HUES48 (cell line): ENCODE measurements around the gene DNAJC2.
A peak's percentile ranks its signal among the peaks of the same experiment; 100 is the strongest.

ENCODE experiments used
- H3K27ac ChIP-seq: one replicate; pipeline ENCODE4 v1.7.0; 2013; ENCODE audit warnings: low read depth, low read length, inconsistent platforms
- H3K27me3 ChIP-seq: 2 replicates; pipeline ENCODE4 v1.6.1; 2013; ENCODE audit warnings: mild to moderate bottlenecking, low read length; ENCODE audit not compliant: control insufficient read depth, insufficient read depth
- H3K36me3 ChIP-seq: 2 replicates; pipeline ENCODE4 v1.6.1; 2013; ENCODE audit warnings: low read length; ENCODE audit not compliant: control insufficient read depth, insufficient read depth
- H3K4me1 ChIP-seq: 2 replicates; pipeline ENCODE4 v1.6.1; 2013; ENCODE audit warnings: mild to moderate bottlenecking, low read length; ENCODE audit not compliant: control insufficient read depth, insufficient read depth
- H3K4me3 ChIP-seq: 2 replicates; pipeline ENCODE4 v1.5.1; 2013; ENCODE audit warnings: mild to moderate bottlenecking, low read depth, low read length
- H3K9ac ChIP-seq: 2 replicates; pipeline ENCODE4 v1.6.1; 2013; ENCODE audit warnings: mild to moderate bottlenecking, low read depth, low read length, moderate library complexity
- H3K9me3 ChIP-seq: 2 replicates; pipeline ENCODE4 v1.6.1; 2013; ENCODE audit warnings: low read length; ENCODE audit not compliant: control insufficient read depth, insufficient read depth

Gene DNAJC2

DNA sequence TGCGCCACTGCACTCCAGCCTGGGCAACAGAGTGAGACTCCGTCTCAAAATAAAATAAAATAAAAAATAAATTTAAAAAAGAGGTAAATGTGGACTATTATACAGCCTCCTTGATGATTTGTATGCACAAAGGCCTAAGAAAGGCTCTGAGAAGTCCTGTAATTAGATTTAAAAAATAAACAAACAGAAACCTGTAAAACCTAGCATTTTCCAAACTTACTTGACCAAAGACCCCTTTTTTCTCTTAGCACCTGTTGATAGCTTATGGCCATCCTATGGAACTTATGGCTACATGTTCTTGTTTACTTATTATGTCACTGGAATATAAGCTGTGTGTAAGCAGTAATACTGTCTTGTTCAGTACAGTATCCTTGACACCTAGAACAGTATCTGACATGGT lies 5.7 kb downstream of the DNAJC2 start:
- H3K36me3 ChIP-seq, result peaks cover 73% of the 10 kb centered on the region
- H3K9me3 ChIP-seq, result no peaks in the 10 kb centered on the region

DNA sequence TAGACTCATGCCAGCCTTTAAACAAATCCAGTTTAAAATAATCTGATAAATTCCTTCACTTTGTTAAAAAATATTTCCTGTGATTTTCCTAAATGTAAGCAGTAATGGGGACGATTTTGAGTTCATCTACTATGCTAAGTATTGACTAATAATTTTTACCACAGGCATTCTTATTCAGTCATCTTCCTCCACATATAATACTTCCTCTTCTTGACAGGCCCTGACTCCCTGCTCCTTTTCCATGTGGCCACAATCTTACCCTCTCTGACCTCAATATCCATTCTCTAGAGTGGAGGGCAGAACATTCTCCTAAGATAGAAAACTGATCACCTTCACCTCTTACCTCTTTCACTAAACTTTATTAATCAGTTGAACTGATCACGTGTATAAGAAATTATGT lies 7.8 kb downstream of the DNAJC2 start:
- Histone ChIP-seq H3K27me3 (no peaks in the 10 kb centered on the region), H3K4me1 (no peaks in the 10 kb centered on the region), H3K4me3 (no peak overlapping the region), H3K27ac (no peak overlapping the region), H3K9ac (no peak overlapping the region), H3K36me3 (peaks cover 78% of the 10 kb centered on the region), H3K9me3 (no peaks in the 10 kb centered on the region)

More for the DNA sequence above, 5.7 kb downstream of the DNAJC2 start:
- no peak overlapping the region for H3K9ac ChIP-seq
- H3K4me1 ChIP-seq, result peaks cover 4% of the 10 kb centered on the region; the same call in 1 of the 2 replicates
- H3K4me3 ChIP-seq, result no peak overlapping the region
- H3K27ac ChIP-seq, result no peak overlapping the region
- no peaks in the 10 kb centered on the region for H3K27me3 ChIP-seq

DNA sequence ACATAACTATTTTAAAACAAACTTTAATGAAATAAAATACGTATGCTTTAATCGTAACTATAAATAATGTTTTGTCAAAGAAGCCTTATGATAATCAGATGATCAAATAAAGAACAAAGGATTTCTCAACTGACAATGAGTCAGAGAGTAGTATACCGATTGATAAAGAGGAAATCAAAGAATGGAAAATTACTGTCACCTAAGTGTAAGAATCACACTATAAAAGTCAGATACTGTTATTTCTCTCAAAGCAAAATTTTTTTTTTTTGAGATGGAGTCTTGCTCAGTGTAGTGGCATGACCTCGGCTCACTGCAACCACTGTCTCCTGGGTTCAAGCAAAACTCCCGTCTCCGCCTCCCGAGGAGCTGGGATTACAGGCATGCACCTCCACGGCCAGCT lies 18.8 kb downstream of the DNAJC2 start:
- H3K36me3 ChIP-seq, result peaks cover 63% of the 10 kb centered on the region
- peaks cover 15% of the 10 kb centered on the region for H3K4me1 ChIP-seq
- no peak overlapping the region for H3K27ac ChIP-seq
- H3K4me3 ChIP-seq, result no peak overlapping the region
- no peaks in the 10 kb centered on the region for H3K9me3 ChIP-seq
- H3K27me3 ChIP-seq, result no peaks in the 10 kb centered on the region
- no peak overlapping the region for H3K9ac ChIP-seq

DNA sequence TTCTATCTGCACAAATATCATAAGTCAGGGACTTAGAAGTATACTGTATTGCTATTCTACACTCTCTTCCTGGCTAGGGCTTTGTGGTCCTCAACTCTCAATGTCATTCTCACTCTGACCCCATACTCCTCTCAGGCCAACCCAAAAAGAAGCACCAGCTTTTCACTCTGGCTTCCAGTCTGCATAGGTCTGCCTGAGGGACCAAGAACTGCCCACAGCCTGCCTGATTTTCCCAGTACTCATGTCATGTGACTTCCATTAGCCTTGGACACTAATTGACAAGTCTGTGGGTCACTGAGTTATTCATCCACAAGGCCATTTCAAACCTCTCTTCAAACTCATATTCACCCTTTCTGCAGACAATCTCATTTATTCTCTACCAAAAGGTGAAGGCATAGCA lies 27.6 kb downstream of the DNAJC2 start:
- no peak overlapping the region for H3K27ac ChIP-seq
- H3K9me3 ChIP-seq, result no peaks in the 10 kb centered on the region
- no peaks in the 10 kb centered on the region for H3K4me1 ChIP-seq
- no peak overlapping the region for H3K9ac ChIP-seq
- no peak overlapping the region for H3K4me3 ChIP-seq
- H3K27me3 ChIP-seq, result no peaks in the 10 kb centered on the region
- peaks cover 93% of the 10 kb centered on the region for H3K36me3 ChIP-seq

DNA sequence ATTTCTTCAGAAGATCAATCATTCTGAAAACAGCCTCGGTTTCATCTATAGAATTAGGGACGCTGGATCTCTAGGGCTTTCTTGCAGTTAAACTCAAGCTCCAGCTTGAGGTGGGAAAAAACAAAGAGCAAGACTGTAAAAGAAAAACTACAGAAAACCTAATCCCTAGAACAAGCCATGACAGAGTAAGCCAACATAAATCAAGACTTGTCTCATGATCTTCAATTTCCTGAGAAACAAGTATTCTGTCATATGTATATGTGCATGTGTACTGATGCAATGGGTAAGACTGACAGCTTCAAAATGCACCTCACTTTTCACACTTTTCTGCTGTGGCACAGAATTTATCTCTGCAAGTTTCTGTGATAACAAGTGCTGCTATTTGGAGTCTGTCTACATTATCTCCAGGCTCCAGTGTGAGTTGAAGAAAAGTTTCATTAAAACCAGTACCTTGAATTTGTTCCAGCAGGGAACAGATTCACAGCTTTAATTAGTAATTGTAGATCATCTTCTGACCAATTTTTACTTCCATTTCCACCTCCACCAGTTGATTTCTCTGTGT lies 28.1 kb downstream of the DNAJC2 start:
- Histone ChIP-seq H3K27me3 (no peaks in the 10 kb centered on the region), H3K9me3 (no peaks in the 10 kb centered on the region), H3K4me1 (no peaks in the 10 kb centered on the region), H3K9ac (no peak overlapping the region), H3K36me3 (peaks cover 93% of the 10 kb centered on the region), H3K4me3 (no peak overlapping the region), H3K27ac (no peak overlapping the region)

DNA sequence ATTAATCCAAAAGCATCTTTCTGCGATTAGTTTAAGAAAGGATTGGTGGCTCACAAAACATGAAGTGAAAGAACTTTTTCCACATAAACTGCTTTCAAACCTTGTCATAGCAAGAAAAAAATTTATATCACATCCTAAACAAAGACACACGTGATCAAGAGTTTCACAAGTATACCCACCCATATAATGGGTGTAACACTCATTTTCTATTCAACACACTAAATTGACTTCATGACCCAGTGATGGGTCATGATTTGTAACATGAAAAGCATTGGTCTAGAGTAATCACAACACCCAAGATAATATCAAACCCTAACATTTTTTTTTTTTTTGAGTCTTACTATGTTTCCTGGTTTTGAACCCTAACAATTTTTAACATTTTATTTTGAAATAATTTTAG lies 29.7 kb downstream of the DNAJC2 start:
- Histone ChIP-seq H3K27ac (no peak overlapping the region), H3K9ac (no peak overlapping the region), H3K4me1 (no peaks in the 10 kb centered on the region), H3K36me3 (peaks cover 98% of the 10 kb centered on the region), H3K4me3 (no peak overlapping the region), H3K27me3 (no peaks in the 10 kb centered on the region), H3K9me3 (no peaks in the 10 kb centered on the region)

DNA sequence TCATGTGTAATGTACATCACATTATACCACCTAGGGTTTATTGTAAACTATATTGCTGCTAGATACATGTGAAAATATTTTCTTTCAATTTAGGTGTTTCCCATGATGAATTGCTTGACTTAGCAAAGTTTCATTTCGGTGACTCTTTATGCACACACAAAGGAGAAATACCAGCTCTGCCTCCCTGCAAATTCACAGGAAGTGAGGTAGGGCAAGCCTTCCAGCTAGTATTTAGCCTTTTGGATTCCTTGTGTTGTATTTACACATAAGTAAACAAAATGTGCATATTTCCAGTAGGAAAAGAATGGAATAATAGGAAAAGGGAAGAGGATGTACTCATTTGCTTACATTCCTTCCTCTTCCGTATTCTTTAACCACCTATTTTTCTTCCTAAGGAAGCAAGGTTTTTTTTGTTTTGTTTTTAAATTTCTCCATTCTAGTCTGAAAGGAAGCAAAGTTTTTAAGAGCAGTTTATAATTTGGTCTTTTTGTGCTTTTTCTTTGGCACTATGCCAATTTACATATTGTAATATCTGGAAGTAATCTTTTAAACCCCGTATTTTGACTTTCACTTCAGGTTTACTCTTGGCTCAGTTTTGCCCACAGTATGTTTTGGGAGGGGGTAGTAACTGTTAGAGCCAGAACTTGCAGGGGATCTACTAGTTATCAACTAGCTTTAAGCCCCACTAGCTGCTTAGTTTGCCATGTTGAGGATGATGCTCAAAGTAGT lies 36.9 kb downstream of the DNAJC2 start:
- H3K9me3 ChIP-seq, result no peaks in the 10 kb centered on the region
- H3K9ac ChIP-seq, result no peak overlapping the region
- no peak overlapping the region for H3K27ac ChIP-seq
- H3K4me1 ChIP-seq, result no peaks in the 10 kb centered on the region
- no peaks in the 10 kb centered on the region for H3K27me3 ChIP-seq
- peaks cover 100% of the 10 kb centered on the region for H3K36me3 ChIP-seq
- H3K4me3 ChIP-seq, result no peak overlapping the region

DNA sequence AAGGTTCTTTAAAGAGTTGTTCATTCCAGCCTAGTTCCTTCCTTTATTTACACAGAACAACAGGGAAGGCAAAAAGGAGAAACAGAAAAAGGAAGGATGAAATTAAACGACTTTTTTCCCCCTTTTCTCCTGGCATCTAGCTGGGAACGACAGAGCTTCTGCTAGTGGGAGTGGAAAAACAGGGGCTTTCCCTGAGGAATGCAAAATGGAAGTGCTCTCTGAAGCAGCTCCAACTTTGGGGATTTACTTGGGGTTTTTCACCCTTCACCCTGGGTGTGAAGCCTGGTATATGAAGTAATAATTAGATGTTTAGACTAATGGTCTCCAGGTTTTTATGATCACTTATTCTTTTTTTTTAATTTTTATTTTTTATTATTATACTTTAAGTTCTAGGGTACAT lies 43.1 kb downstream of the DNAJC2 start:
- peaks cover 80% of the 10 kb centered on the region for H3K36me3 ChIP-seq
- no peak overlapping the region for H3K27ac ChIP-seq
- H3K9ac ChIP-seq, result no peak overlapping the region

DNA sequence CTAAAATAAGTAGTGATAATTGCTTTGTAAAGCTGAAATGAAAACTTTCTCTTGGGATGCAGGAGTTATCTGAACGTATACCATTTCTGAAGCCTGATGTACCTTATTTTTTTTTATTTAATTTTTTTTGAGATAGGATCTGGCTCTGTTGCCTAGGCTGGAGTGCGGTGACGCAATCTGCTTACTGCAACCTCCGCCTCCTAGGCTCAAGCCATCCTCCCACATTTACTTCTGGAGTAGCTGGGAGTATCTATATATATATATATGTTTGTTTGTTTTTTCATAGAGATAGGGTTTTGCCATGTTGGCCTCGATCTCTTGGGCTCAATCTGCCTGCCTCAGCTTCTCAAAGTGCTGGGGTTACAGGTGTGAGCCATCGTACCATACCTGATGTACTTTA lies 44.9 kb downstream of the DNAJC2 start:
- Histone ChIP-seq H3K9ac (no peak overlapping the region), H3K9me3 (no peaks in the 10 kb centered on the region), H3K27me3 (no peaks in the 10 kb centered on the region), H3K27ac (no peak overlapping the region), H3K36me3 (peaks cover 63% of the 10 kb centered on the region), H3K4me1 (peaks cover 8% of the 10 kb centered on the region; the same call in 1 of the 2 replicates), H3K4me3 (no peak overlapping the region)

More for the DNA sequence above, 43.1 kb downstream of the DNAJC2 start:
- H3K4me1 ChIP-seq, result peaks cover 8% of the 10 kb centered on the region; the same call in 1 of the 2 replicates
- no peak overlapping the region for H3K4me3 ChIP-seq
- no peaks in the 10 kb centered on the region for H3K27me3 ChIP-seq
- H3K9me3 ChIP-seq, result no peaks in the 10 kb centered on the region

DNA sequence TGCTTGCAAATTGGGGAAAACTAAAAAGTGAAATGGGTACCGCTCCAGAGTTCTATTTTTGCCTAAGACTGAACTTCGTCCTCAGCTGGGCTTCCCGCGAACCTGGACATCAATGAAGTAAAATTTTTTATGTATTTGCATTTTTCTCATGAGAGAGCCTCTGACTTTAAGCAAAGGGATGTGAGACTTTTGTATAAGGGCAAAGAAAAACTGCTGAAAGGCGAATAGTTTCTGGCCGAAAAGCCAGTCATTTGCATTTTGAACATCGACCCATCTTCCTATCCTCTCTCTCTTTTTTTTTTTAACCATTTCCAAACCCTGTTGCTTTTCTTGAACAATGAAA lies 46.8 kb downstream of the DNAJC2 start:
- H3K4me1 ChIP-seq, result peaks cover 8% of the 10 kb centered on the region; the same call in 1 of the 2 replicates
- H3K27me3 ChIP-seq, result no peaks in the 10 kb centered on the region
- peak overlapping the region; percentile 80 for H3K4me3 ChIP-seq
- no peaks in the 10 kb centered on the region for H3K9me3 ChIP-seq
- H3K9ac ChIP-seq, result peak overlapping the region; percentile 84
- peak overlapping the region; percentile 90 for H3K27ac ChIP-seq
- H3K36me3 ChIP-seq, result peaks cover 44% of the 10 kb centered on the region

DNA sequence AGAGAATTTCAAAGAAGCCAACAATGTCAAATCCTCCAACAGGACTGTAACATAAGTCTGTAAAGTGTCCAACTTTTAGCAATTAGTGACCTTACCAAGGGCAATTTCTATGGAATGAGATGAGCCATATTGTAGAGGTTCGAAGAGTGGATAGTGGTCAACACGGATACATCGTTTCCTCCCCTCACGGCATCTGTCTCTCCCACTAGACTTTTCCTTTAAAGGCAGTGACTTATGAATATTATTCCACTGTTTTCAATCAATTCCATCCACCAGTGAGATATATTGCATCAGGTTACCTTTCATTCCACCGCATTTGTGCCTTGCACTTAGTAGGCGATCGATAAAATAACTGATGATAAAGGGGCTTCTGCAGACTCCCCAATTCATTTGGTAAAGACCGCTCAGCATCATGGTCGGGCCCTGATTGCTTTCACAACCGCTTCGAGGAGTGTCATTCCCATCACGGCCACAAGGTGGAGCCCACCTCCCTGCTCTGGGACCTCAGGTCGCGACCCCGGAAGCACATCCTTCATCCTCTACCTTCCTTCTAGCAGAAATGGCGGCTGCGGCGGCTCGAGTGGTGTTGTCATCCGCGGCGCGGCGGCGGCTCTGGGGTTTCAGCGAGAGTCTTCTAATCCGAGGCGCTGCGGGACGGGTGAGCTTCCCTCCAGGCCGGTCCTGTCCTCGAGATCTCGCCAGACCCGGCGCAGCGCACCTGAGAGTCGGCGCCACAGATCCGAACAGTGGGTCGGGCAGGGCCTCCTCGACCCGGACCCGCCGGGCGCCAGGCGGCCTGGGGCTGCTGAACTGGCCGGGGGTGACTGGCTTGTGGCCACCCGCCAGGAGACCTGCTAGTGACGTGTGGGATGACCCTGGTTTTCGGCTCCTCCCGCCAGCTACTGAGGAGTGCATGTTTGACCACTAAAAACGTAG lies 47.4 kb downstream of the DNAJC2 start, which contains the start of gene PMPCB:
Gene PMPCB, plus strand, starts transcription at position 535 of the 936 bp plus-strand sequence. Its CDS starts 25 bp downstream, at position 560.
- Histone ChIP-seq H3K4me1 (peaks cover 8% of the 10 kb centered on the region; the same call in 1 of the 2 replicates), H3K27ac (peak within 1 kb of the TSS; percentile 90), H3K9me3 (no peaks in the 10 kb centered on the region), H3K36me3 (peaks cover 38% of the 10 kb centered on the region), H3K9ac (peak within 1 kb of the TSS; percentile 84), H3K27me3 (no peaks in the 10 kb centered on the region), H3K4me3 (peak within 1 kb of the TSS; percentile 80)
